Activated CD8-positive, alpha-beta memory T cell treated with anti-CD3 and anti-CD28 coated beads for 48 hours (primary cell): ENCODE data around the gene NHP2.

ENCODE experiments used
- DNase-seq, 3 experiments: peaks; one replicate each; pipeline ENCODE4 v3.0.0-alpha.2; 2020; ENCODE audit warnings: low read depth in 2 of 3, low spot score in 2 of 3

NHP2 gene

GRCh38 chr5:178115136-178115813, 38.4 kb downstream of the NHP2 start:
- DNase-seq, result no peak

GRCh38 chr5:178114325-178115135, 39.2 kb downstream of the NHP2 start:
- peak in 1 of 3 experiments; percentile 23 for DNase-seq

- peak in 1 of 3 experiments; percentile 22 for DNase-seq
Observed at GRCh38 chr5:178113841-178114324, 39.8 kb downstream of the NHP2 start.

GRCh38 chr5:178113141-178113787, 40.4 kb downstream of the NHP2 start, which contains the start of gene N4BP3:
Gene N4BP3, plus strand, starts transcription at chr5:178113532. Its CDS starts 6,052 bp downstream, at chr5:178119584.
- DNase-seq, result peak; percentile 55 to 73 (median 59)

- no peak for DNase-seq
Observed at GRCh38 chr5:178112545-178112944, 41.1 kb downstream of the NHP2 start.

GRCh38 chr5:178111925-178112324, 41.8 kb downstream of the NHP2 start:
- DNase-seq, result no peak

GRCh38 chr5:178110511-178110910, 43.2 kb downstream of the NHP2 start:
- no peak for DNase-seq

- DNase-seq, result no peak
Observed at GRCh38 chr5:178108966-178109365, 44.7 kb downstream of the NHP2 start.

GRCh38 chr5:178108446-178108845, 45.2 kb downstream of the NHP2 start:
- DNase-seq, result no peak

GRCh38 chr5:178107756-178108310, 45.9 kb downstream of the NHP2 start:
- DNase-seq, result no peak

- no peak for DNase-seq
Observed at GRCh38 chr5:178106556-178107239, 47.0 kb downstream of the NHP2 start.

- DNase-seq, result no peak
Observed at GRCh38 chr5:178106086-178106485, 47.6 kb downstream of the NHP2 start.

GRCh38 chr5:178104492-178104891, 49.2 kb downstream of the NHP2 start:
- no peak for DNase-seq

GRCh38 chr5:178103612-178104011, 50.1 kb downstream of the NHP2 start:
- DNase-seq, result no peak
